ENCODE data around the gene METTL24. TPM values are rescaled to one million over a fixed set of nuclear protein-coding genes. Genes with fewer than 3 reads are reported as not detected.
"Not testable (repeated sequence)": the region's sequence is repeated elsewhere in the genome, so short reads cannot be mapped to it uniquely, and the experiment has no call there.

The METTL24 gene
- total RNA-seq, 1 donor from 2014 or later: 2.3 TPM

DNA sequence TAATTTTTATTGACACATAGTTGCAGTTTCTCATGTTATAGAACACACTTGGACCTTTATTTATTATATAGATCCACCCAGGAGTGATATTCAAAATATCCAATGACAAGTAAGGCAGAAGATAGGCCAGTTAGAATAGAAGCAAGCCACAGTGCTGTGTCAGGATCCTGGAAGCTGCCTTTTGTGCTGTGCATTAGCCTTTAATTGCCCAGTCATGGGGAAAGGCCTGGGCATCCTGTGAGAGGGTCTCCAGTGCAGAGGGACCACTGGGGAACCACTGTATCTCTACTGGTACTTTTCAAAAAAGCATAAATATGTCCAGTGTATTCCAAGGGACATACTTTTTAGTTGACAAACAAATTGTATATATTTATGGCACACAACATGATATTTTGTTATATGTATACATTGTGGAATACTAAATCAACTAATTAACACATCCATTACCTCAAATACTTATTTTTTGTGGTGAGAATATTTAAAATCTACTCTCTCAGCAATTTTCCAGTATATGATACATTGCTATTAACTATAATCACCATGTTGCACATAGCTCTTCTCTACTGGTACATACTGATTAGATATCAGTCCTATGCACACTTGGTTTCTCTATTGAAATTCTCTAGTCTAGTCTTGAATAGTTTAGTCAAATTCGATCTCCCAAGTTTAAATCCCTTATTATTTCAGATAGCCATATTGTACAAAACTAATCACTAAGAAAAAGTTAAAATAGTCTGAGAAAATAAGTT, 118.4 kb downstream of the METTL24 start:
- no peak for DNase-seq (ENCODE audit: low read depth)
- TF ChIP-seq, protein P1, sequence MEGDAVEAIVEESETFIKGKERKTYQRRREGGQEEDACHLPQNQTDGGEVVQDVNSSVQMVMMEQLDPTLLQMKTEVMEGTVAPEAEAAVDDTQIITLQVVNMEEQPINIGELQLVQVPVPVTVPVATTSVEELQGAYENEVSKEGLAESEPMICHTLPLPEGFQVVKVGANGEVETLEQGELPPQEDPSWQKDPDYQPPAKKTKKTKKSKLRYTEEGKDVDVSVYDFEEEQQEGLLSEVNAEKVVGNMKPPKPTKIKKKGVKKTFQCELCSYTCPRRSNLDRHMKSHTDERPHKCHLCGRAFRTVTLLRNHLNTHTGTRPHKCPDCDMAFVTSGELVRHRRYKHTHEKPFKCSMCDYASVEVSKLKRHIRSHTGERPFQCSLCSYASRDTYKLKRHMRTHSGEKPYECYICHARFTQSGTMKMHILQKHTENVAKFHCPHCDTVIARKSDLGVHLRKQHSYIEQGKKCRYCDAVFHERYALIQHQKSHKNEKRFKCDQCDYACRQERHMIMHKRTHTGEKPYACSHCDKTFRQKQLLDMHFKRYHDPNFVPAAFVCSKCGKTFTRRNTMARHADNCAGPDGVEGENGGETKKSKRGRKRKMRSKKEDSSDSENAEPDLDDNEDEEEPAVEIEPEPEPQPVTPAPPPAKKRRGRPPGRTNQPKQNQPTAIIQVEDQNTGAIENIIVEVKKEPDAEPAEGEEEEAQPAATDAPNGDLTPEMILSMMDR (IDR thresholded peaks at IDR 0.05; ENCODE audit: insufficient read depth, low read length, poor library complexity, severe bottlenecking): no peak

DNA sequence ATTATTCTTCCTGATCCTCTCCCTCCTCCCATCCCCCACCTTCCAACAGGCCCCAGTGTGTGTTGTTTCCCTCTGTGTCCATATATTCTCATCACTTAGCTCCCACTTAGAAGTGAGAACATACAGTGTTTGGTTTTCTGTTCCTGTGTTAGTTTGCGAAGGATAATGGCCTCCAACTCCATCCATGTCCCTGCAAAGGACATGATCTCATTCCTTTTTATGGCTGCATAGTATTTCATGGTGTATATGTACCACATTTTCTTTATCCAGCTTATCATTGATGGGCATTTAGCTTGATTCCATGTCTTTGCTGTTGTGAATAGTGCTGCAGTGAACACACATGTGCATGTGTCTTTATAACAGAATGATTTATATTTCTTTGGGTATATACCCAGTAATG, 122.1 kb downstream of the METTL24 start:
- not testable (repeated sequence) for H3K4me3 ChIP-seq (ENCODE audit: low read depth, low read length); H3K36me3 ChIP-seq (ENCODE audit: control insufficient read depth, insufficient read depth, low read length); DNase-seq (ENCODE audit: low read depth); H3K27me3 ChIP-seq (ENCODE audit: control insufficient read depth, insufficient read depth, low read length)

More for the DNA sequence above, 118.4 kb downstream of the METTL24 start:
- H3K27me3 ChIP-seq (ENCODE audit: control insufficient read depth, insufficient read depth, low read length): no peaks in the 10 kb centered on the region
- H3K36me3 ChIP-seq (ENCODE audit: control insufficient read depth, insufficient read depth, low read length): no peaks in the 10 kb centered on the region
- no peak overlapping the region for H3K4me3 ChIP-seq (ENCODE audit: low read depth, low read length)

DNA sequence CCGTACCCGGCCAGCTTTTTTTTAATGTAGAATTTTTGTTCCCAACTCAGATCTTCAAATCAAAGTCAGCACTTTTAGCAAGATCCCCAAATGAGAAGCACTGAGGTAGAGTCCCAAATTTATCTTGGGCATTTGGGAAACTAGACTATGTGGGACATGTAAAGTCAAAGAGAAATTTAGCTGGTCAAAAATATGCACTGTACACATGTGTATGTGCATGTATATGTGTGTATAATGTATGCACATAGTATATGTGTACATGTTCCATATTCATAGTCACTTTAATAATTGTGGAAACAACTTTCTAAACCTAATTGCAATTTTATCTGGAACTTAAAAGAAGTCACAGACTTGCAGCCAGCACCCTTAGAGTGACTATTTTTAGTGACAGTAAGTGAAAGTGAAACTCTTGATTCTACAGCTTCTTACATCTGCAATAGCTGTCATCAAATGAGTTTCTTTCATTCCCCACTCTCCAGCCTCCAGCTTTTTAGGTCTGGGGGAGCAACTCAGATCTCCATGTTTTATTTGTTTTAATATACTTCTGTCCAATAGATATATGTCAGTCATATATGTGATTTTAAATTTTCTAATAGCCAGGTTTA, 124.3 kb downstream of the METTL24 start:
- Histone ChIP-seq H3K4me3 (ENCODE audit: low read depth, low read length) (no peak overlapping the region), H3K36me3 (ENCODE audit: control insufficient read depth, insufficient read depth, low read length) (no peaks in the 10 kb centered on the region), H3K27me3 (ENCODE audit: control insufficient read depth, insufficient read depth, low read length) (no peaks in the 10 kb centered on the region)
- DNase-seq (ENCODE audit: low read depth): no peak
- TF ChIP-seq, protein P1 (IDR thresholded peaks at IDR 0.05; ENCODE audit: insufficient read depth, low read length, poor library complexity, severe bottlenecking): no peak

DNA sequence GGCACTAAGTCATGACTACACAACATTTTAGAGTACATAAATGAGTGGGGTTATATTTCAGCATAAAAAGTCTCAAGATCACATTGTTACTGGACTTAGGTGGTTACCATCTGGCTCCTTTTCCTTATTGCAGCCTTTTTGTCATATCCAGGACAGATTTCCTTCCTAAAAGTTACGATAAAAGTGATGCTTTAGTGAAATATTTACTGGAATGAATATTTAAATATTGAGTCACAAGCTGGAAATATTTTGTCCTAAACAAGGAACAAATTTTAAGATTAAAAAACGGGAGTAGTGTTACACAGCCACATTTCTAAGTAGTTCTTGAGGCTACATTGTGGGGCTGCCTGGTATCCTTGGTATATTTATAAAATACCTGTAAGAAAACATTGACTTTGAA, 125.7 kb downstream of the METTL24 start:
- Histone ChIP-seq H3K4me3 (ENCODE audit: low read depth, low read length) (no peak overlapping the region), H3K36me3 (ENCODE audit: control insufficient read depth, insufficient read depth, low read length) (no peaks in the 10 kb centered on the region), H3K27me3 (ENCODE audit: control insufficient read depth, insufficient read depth, low read length) (no peaks in the 10 kb centered on the region)
- TF ChIP-seq, protein P1 (IDR thresholded peaks at IDR 0.05; ENCODE audit: insufficient read depth, low read length, poor library complexity, severe bottlenecking): no peak
- DNase-seq (ENCODE audit: low read depth): no peak

DNA sequence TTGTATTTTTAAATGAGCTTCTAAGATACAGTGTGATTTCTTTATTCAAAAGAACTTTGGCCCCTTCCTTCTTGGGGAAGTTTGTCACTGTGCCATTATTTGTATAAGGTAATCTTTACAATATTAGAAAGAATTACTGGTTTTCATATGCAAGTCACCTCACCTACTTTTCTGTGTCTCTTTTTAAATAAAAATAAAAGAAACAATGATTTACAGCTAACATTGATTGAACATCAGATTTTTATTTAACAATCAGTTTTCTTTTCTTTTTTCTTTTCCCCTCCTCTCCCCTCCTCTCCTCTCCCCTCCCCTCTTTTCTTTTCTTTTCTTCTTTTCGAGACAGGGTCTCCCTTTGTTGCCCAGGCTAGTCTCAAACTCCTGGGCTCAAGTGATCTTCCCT, 131.9 kb downstream of the METTL24 start:
- Histone ChIP-seq H3K36me3 (ENCODE audit: control insufficient read depth, insufficient read depth, low read length) (no peaks in the 10 kb centered on the region), H3K4me3 (ENCODE audit: low read depth, low read length) (no peak overlapping the region), H3K27me3 (ENCODE audit: control insufficient read depth, insufficient read depth, low read length) (no peaks in the 10 kb centered on the region)
- TF ChIP-seq, protein P1 (IDR thresholded peaks at IDR 0.05; ENCODE audit: insufficient read depth, low read length, poor library complexity, severe bottlenecking): no peak
- no peak for DNase-seq (ENCODE audit: low read depth)

DNA sequence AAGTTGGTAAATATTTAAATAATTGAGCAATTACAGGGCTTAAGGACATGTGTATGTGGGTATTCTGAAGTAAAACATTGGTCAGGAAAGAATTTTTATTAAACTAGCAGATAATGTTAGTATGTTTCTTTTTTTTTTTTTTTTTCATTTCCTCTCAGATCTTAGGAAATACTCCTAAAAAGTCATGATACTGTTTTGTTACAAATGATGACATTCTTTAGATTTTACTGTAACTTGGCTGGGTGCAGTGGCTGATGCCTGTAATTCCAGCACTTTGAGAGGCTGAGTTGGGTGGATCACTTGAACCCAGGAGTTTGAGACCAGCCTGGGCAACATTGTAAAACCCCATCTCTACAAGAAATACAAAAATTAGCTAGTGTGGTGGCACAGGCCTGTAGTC, 136.4 kb downstream of the METTL24 start:
- no peaks in the 10 kb centered on the region for H3K36me3 ChIP-seq (ENCODE audit: control insufficient read depth, insufficient read depth, low read length)
- TF ChIP-seq, protein P1 (IDR thresholded peaks at IDR 0.05; ENCODE audit: insufficient read depth, low read length, poor library complexity, severe bottlenecking): no peak
- H3K27me3 ChIP-seq (ENCODE audit: control insufficient read depth, insufficient read depth, low read length): no peaks in the 10 kb centered on the region
- H3K4me3 ChIP-seq (ENCODE audit: low read depth, low read length): no peak overlapping the region
- DNase-seq (ENCODE audit: low read depth): no peak
